Small intestine (tissue), 7 donors: ENCODE measurements around the gene ADGRE2. TPM values are rescaled to one million over a fixed set of nuclear protein-coding genes. Genes with fewer than 3 reads are reported as not detected.
"Not testable (repeated sequence)": the region's sequence is repeated elsewhere in the genome, so short reads cannot be mapped to it uniquely, and the experiment has no call there.

Experiments used
- DNase-seq, 2 donors: peaks; one replicate each; pipeline versions ENCODE4 v3.0.0 to v3.0.0-alpha.2; 2013
- FAIRE-seq: peaks from 2 replicates; lab custom pipeline; 2012; peaks lifted over from hg19 to GRCh38; lab: Jason Lieb, UNC
- H3K27ac ChIP-seq, 3 donors: one replicate each; pipeline ENCODE4 v1.5.1; 2013; ENCODE audit warnings: low read length in 2 of 3, mild to moderate bottlenecking in 2 of 3, control low read depth in 1 of 3, inconsistent platforms in 1 of 3, low read depth in 1 of 3, moderate library complexity in 1 of 3
- H3K27me3 ChIP-seq, 3 donors: one replicate each; pipeline ENCODE4 v1.6.1; 2013; ENCODE audit warnings: low read length in 3 of 3, inconsistent platforms in 1 of 3; ENCODE audit not compliant: control insufficient read depth in 3 of 3, insufficient read depth in 3 of 3
- H3K36me3 ChIP-seq, 3 donors: one replicate each; pipeline ENCODE4 v1.6.1; 2013; ENCODE audit warnings: low read length in 3 of 3, inconsistent platforms in 1 of 3, low read depth in 1 of 3, mild to moderate bottlenecking in 1 of 3, moderate library complexity in 1 of 3; ENCODE audit not compliant: control insufficient read depth in 3 of 3, insufficient read depth in 2 of 3
- H3K4me1 ChIP-seq, 3 donors: one replicate each; pipeline ENCODE4 v1.6.1; 2013; ENCODE audit warnings: low read length in 2 of 3, inconsistent platforms in 1 of 3, low read depth in 1 of 3, mild to moderate bottlenecking in 1 of 3, moderate library complexity in 1 of 3; ENCODE audit not compliant: control insufficient read depth in 3 of 3, insufficient read depth in 2 of 3
- H3K4me3 ChIP-seq, 3 donors: one replicate each; pipeline ENCODE4 v1.5.1; 2013; ENCODE audit warnings: low read length in 3 of 3, control low read depth in 1 of 3, inconsistent platforms in 1 of 3, low read depth in 1 of 3, mild to moderate bottlenecking in 1 of 3, moderate library complexity in 1 of 3
- H3K9me3 ChIP-seq, 2 donors: one replicate each; pipeline ENCODE4 v1.6.1; 2013; ENCODE audit warnings: low read depth in 1 of 2, low read length in 1 of 2; ENCODE audit not compliant: control insufficient read depth in 2 of 2, insufficient read depth in 1 of 2
- WGBS, 3 donors: extraction: QIAGEN DNeasy Blood & Tissue Kit; methylation state at CpG; one replicate each; pipeline ENCODE4 v1.1.7; 2013; 5-methylcytosine and 5-hydroxymethylcytosine counted together
- polyA plus RNA-seq, 4 donors: library from polyadenylated mRNA; stranded (reverse) in 3 of 4; unstranded in 1 of 4; fragments of 200-250 nt in 3 of 4; fragments of 120-200 nt in 1 of 4; gene quantifications; one replicate each; pipeline versions ENCODE4 v1.2.1 to v1.2.3, GENCODE V29; 2013
- donor health status: healthy with polysubstance abuse.
- donor health status: control.
- donor health status: control.
- donor health status: Bipolar disorder and iron deficiency.
- donor health status: healthy.

The ADGRE2 gene
- polyA plus RNA-seq, 4 donors: 0.22 to 1.2 (median 0.58) TPM

GRCh38 chr19:14773722-14774121, 4.6 kb downstream of the ADGRE2 start:
- not testable (repeated sequence) for H3K27ac ChIP-seq, H3K9me3 ChIP-seq, H3K4me1 ChIP-seq, H3K27me3 ChIP-seq, H3K36me3 ChIP-seq, DNase-seq, FAIRE-seq, H3K4me3 ChIP-seq
- WGBS, 3 donors: 73 to 83% (median 77%) methylated on average over 8 to 9 of the region's 9 CpGs

GRCh38 chr19:14772995-14773394, 5.4 kb downstream of the ADGRE2 start:
- Histone ChIP-seq H3K9me3 (no peaks in the 10 kb centered on the region), H3K36me3 (no peaks in the 10 kb centered on the region), H3K4me1 (no peaks in the 10 kb centered on the region), H3K27me3 (peaks cover 0 to 9% (median 0%) of the 10 kb centered on the region in 3 donors), H3K4me3 (no peak overlapping the region), H3K27ac (no peak overlapping the region)
- WGBS, 3 donors: 89 to 95% (median 92%) methylated on average over 7 of the region's 7 CpGs
- FAIRE-seq: no peak
- no peak for DNase-seq

- no peak for FAIRE-seq
- H3K9me3 ChIP-seq: no peaks in the 10 kb centered on the region
- H3K4me1 ChIP-seq: no peaks in the 10 kb centered on the region
- DNase-seq: no peak
- H3K36me3 ChIP-seq: no peaks in the 10 kb centered on the region
- H3K27me3 ChIP-seq: peaks cover 0 to 9% (median 0%) of the 10 kb centered on the region in 3 donors
- H3K27ac ChIP-seq: no peak overlapping the region
- WGBS, 3 donors: 70 to 86% (median 83%) methylated on average over 8 of the region's 8 CpGs
- H3K4me3 ChIP-seq: no peak overlapping the region
Measured at GRCh38 chr19:14772467-14772866, 5.9 kb downstream of the ADGRE2 start.

DNA sequence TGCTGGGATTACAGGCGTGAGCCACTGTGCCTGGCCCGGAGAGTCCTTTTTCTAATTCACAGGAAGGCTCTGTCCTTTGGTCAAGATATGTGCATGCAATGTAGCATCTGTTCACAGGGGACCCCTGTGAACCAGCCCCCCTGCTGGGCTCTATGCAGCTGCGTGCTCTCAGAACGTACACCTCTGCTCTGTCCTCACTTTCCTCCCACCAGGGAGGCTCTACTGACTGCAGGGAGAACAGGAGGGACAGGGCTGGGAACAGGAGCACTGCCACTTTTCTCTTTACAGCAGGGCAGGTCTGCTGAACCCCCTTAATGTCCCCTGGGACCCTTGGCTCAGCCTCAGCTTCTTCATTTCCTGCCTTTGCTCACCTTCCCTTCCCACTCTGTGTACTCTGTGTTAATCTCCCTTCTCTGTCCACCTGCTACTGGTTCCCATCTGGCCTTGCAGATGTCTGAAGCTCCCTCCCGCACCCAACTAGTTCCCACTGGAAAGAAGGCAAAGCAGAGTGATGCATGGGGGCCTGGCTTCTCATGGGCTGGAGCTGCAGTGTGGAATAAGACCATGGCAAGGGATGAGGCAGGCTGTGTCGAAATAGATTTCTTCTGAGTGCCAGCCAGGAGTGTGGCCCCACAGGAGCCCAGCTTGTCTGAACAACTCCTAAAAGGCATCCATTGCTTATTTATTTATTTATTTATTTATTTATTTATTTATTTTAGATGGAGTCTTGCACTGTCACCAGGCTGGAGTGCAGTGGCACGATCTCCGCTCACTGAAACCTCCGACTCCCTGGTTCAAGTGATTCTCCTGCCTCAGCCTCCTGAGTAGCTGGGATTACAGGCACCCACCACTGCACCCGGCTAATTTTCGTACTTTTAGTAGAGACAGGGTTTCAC, 7.2 kb downstream of the ADGRE2 start:
- no peaks in the 10 kb centered on the region for H3K9me3 ChIP-seq
- 73 to 80% (median 77%) methylated on average over 11 of the region's 11 CpGs for WGBS, 3 donors
- no peaks in the 10 kb centered on the region for H3K4me1 ChIP-seq
- DNase-seq (no peak), FAIRE-seq (no peak)
- no peak overlapping the region for H3K27ac ChIP-seq
- H3K4me3 ChIP-seq: no peak overlapping the region
- H3K27me3 ChIP-seq: peaks cover 0 to 5% (median 0%) of the 10 kb centered on the region in 3 donors
- H3K36me3 ChIP-seq: no peaks in the 10 kb centered on the region

GRCh38 chr19:14770136-14770535, 8.2 kb downstream of the ADGRE2 start:
- WGBS, 3 donors: 80 to 86% (median 81%) methylated on average over 5 of the region's 5 CpGs
- no peak for FAIRE-seq

GRCh38 chr19:14769201-14769600, 9.2 kb downstream of the ADGRE2 start:
- Histone ChIP-seq H3K4me1 (no peaks in the 10 kb centered on the region), H3K36me3 (no peaks in the 10 kb centered on the region), H3K27me3 (no peaks in the 10 kb centered on the region), H3K27ac (no peak overlapping the region), H3K9me3 (no peaks in the 10 kb centered on the region), H3K4me3 (no peak overlapping the region)
- DNase-seq (no peak), FAIRE-seq (no peak)
- 77 to 85% (median 81%) methylated on average over 5 of the region's 5 CpGs for WGBS, 3 donors

More at GRCh38 chr19:14770136-14770535, 8.2 kb downstream of the ADGRE2 start:
- DNase-seq: no peak
- H3K4me3 ChIP-seq: no peak overlapping the region
- H3K9me3 ChIP-seq: no peaks in the 10 kb centered on the region
- no peaks in the 10 kb centered on the region for H3K27me3 ChIP-seq
- no peaks in the 10 kb centered on the region for H3K4me1 ChIP-seq
- no peaks in the 10 kb centered on the region for H3K36me3 ChIP-seq
- H3K27ac ChIP-seq: no peak overlapping the region

DNA sequence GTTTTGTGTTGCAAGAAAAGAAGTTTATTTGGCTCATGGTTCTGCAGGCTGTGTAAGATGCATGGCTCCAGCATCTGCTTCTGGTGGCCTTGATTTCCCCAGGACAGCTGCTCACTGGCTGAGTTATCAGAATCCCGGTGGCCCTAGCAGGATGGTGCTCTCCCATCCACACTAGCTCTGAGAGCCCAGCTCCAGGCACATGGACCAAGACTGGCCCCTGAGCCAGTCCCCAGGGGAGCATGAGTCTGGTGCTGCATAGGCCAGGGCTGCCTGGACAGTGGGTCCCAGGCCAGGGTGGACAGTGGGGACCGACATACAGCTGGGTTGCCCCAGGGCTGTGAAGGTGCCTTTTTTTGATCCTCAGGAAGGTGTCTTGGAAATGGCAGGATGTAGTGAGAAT, 10.4 kb downstream of the ADGRE2 start:
- no peaks in the 10 kb centered on the region for H3K27me3 ChIP-seq
- FAIRE-seq: no peak
- DNase-seq: no peak
- H3K9me3 ChIP-seq: no peaks in the 10 kb centered on the region
- H3K4me1 ChIP-seq: no peaks in the 10 kb centered on the region
- no peak overlapping the region for H3K27ac ChIP-seq
- 78 to 89% (median 81%) methylated on average over 2 of the region's 2 CpGs for WGBS, 3 donors
- no peak overlapping the region for H3K4me3 ChIP-seq
- no peaks in the 10 kb centered on the region for H3K36me3 ChIP-seq

DNA sequence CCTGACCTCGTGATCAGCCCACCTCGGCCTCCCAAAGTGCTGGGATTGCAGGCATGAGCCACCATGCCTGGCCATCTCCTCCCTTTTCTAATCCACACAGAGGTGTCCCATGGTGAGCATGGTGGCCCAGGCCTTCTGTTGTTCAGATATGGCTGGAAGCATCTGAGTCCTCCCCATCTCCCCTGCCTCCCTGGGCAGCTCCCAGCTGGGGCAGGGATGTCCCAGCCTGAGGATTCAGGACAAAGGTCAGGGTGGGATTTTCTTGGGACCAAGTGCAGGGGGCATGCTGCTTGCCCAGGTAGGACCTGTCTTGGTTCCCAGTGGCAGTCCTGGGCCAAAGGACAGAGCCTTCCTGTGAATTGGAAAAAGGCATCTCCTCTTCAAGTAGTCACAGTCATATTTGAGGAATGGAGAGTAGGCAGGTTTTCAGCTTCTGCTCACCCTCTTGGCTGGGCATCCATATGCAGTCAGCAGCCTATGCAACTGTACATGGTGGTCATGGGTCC, 10.8 kb downstream of the ADGRE2 start:
- no peak for FAIRE-seq
- no peaks in the 10 kb centered on the region for H3K36me3 ChIP-seq
- no peaks in the 10 kb centered on the region for H3K9me3 ChIP-seq
- 53 to 82% (median 68%) methylated on average over 2 of the region's 2 CpGs for WGBS, 3 donors
- H3K4me3 ChIP-seq: no peak overlapping the region
- no peaks in the 10 kb centered on the region for H3K4me1 ChIP-seq
- H3K27ac ChIP-seq: no peak overlapping the region
- DNase-seq: no peak
- H3K27me3 ChIP-seq: no peaks in the 10 kb centered on the region
